HEK293T (cell line): ENCODE measurements around the gene SYT7.

ENCODE experiments used
- CTCF ChIA-PET: fragments of 350-600 bp; formaldehyde crosslinking; extraction: SDS; loops from one replicate; lab custom pipeline; 2021; ENCODE audit warnings: antibody characterized with exemption, inconsistent platforms; lab: Yijun Ruan, JAX
- POLR2A ChIA-PET: fragments of 350-600 bp; formaldehyde crosslinking; extraction: SDS; loops from one replicate; lab custom pipeline; 2020; ENCODE audit warnings: antibody characterized with exemption, inconsistent platforms; lab: Yijun Ruan, JAX
- DNase-seq: peaks from one replicate; pipeline ENCODE4 v3.0.0; 2012; ENCODE audit warnings: mixed read lengths; ENCODE audit errors: extremely low spot score
- ARNT ChIP-seq: fragments of 450-650 bp; IDR thresholded peaks from 2 replicates; pipeline ENCODE4 v1.6.1; 2017; ENCODE audit warnings: mild to moderate bottlenecking
- BHLHE40 ChIP-seq: fragments of 450-650 bp; IDR thresholded peaks from 2 replicates; pipeline ENCODE4 v1.6.1; 2016; ENCODE audit warnings: mild to moderate bottlenecking, moderate library complexity, borderline replicate concordance
- CTBP1 ChIP-seq: fragments of 450-650 bp; IDR thresholded peaks from 2 replicates; pipeline ENCODE4 v1.6.1; 2016; ENCODE audit warnings: borderline replicate concordance
- ELF4 ChIP-seq: fragments of 450-650 bp; IDR thresholded peaks from 2 replicates; pipeline ENCODE4 v1.6.1; 2017; ENCODE audit warnings: antibody characterized with exemption
- FOXA1 ChIP-seq: fragments of 450-650 bp; IDR thresholded peaks from 2 replicates; pipeline ENCODE4 v1.6.1; 2016; ENCODE audit warnings: mild to moderate bottlenecking
- FOXK2 ChIP-seq: fragments of 450-650 bp; IDR thresholded peaks from 2 replicates; pipeline ENCODE4 v1.6.1; 2016; ENCODE audit warnings: mild to moderate bottlenecking
- FOXM1 ChIP-seq: fragments of 450-650 bp; IDR thresholded peaks from 2 replicates; pipeline ENCODE4 v1.6.1; 2017; ENCODE audit warnings: mild to moderate bottlenecking, borderline replicate concordance
- HDGF ChIP-seq: fragments of 450-650 bp; IDR thresholded peaks from 2 replicates; pipeline ENCODE4 v1.6.1; 2017; ENCODE audit warnings: antibody characterized with exemption, borderline replicate concordance
- L3MBTL2 ChIP-seq: fragments of 450-650 bp; conservative IDR thresholded peaks from 2 replicates; pipeline ENCODE4 v1.6.1; 2016; ENCODE audit warnings: mild to moderate bottlenecking
- LEF1 ChIP-seq: fragments of 450-650 bp; IDR thresholded peaks from 2 replicates; pipeline ENCODE4 v1.6.1; 2017; ENCODE audit warnings: mild to moderate bottlenecking, borderline replicate concordance
- NFRKB ChIP-seq: fragments of 450-650 bp; IDR thresholded peaks from 2 replicates; pipeline ENCODE4 v1.6.1; 2016; ENCODE audit warnings: mild to moderate bottlenecking, moderate library complexity
- PKNOX1 ChIP-seq: fragments of 450-650 bp; IDR thresholded peaks from 2 replicates; pipeline ENCODE4 v1.6.1; 2016
- SP1 ChIP-seq: fragments of 450-650 bp; IDR thresholded peaks from 2 replicates; pipeline ENCODE4 v1.6.1; 2017
- SUZ12 ChIP-seq: fragments of 450-650 bp; IDR thresholded peaks from 2 replicates; pipeline ENCODE4 v1.6.1; 2016; ENCODE audit warnings: mild to moderate bottlenecking
- TARDBP ChIP-seq: fragments of 450-650 bp; IDR thresholded peaks from 2 replicates; pipeline ENCODE4 v1.6.1; 2016
- ZNF384 ChIP-seq: fragments of 450-650 bp; IDR thresholded peaks from 2 replicates; pipeline ENCODE4 v1.6.1; 2016

SYT7 gene

GRCh38 chr11:61513143-61513765 is 67.6 kb downstream of the SYT7 start:
- ChIA-PET CTCF (interaction anchor here (1.2 to 1.9 kb wide), 3 partner anchors 27 to 67 kb away, joined by 3 to 6 read pairs (median 3); no protein-coding TSS in a partner anchor), POLR2A (interaction anchor here (1.5 kb wide), 1 partner anchor 35 kb away, joined by 3 read pairs; no protein-coding TSS in a partner anchor)
- TF ChIP-seq NFRKB (no peak), ZNF384 (no peak), LEF1 (no peak), FOXA1 (no peak), FOXM1 (no peak), CTBP1 (no peak), HDGF (no peak), SP1 (no peak), BHLHE40 (no peak), SUZ12 (no peak), ARNT (no peak), ELF4 (no peak), L3MBTL2 (no peak), PKNOX1 (no peak), FOXK2 (no peak), TARDBP (no peak)
- DNase-seq: no peak

DNA sequence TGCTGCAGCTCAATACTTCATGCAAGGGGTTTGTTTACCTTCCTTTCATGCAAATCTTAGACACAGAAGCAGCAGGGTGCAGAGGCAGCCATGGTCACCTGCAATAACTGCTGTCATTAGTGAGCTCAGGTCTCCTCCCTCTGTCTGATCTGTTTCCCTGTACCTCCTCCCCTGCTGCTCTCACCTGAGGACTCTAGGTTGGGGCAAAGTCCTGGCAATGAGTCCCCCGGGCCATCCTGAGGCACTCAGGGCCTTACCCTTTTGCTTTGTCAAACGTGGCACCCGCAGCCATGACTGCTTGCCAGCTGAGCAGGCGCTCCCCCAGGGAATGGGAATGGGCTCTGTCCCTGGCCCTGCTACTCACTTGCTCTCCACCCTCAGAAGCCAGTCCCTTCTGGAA is 68.4 kb downstream of the SYT7 start:
- DNase-seq: no peak
- ChIA-PET POLR2A (no interaction called here), CTCF (interaction anchor here (0.6 to 1.4 kb wide), 3 partner anchors 26 to 66 kb away, joined by 3 read pairs; no protein-coding TSS in a partner anchor)
- no peak for TF ChIP-seq ARNT

DNA sequence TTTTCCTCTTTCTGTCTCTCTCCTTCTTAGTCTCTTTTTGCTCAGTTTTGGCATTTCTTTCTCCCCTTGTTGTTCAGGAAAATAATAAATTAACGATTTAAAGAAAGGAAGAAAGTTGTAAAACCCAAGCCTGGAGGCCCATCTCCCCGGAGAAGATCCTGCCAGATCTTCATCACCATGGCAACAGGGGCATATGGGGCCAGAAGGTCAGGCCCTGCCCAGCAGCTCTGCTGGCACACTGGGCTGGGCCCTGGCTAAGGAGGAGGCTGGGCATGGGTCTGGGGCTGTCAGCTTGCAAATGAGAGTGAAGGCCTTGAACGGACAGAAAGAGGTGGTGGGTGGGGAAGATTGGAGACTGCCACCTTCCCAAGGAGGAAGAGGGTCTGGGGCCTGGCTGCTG is 69.5 kb downstream of the SYT7 start:
- CTCF ChIA-PET: no interaction called here

DNA sequence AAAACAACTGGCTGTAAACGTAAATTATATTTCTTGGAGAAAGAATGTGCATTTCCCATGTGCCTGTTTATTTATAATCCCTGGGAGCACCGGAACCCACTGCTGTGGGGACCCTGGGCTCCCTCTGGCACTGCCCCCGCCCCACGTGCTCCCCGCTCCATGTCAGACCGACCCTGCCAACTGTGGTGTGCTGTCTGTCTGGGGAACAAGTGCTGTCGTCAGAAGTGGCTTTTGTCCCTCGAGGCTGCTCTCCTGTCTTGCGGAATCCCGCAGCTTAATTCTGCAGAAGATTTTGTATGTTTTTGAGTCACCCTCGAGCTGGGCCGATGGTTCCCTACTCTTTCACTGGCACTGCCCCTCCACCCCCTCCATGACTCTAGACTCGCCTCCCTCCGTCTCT is 69.9 kb downstream of the SYT7 start:
- ChIA-PET POLR2A (no interaction called here), CTCF (no interaction called here)
- no peak for DNase-seq
- TF ChIP-seq L3MBTL2 (no peak), ARNT (no peak), FOXA1 (no peak), HDGF (no peak), ZNF384 (no peak), SUZ12 (no peak), NFRKB (no peak), TARDBP (no peak), LEF1 (no peak), ELF4 (no peak), PKNOX1 (no peak), BHLHE40 (no peak)

More for the DNA sequence above, 69.5 kb downstream of the SYT7 start:
- DNase-seq: no peak
- POLR2A ChIA-PET: no interaction called here
- TF ChIP-seq ZNF384 (no peak), FOXA1 (no peak)

- TF ChIP-seq SP1 (no peak), TARDBP (no peak), NFRKB (no peak), FOXA1 (no peak)
- POLR2A ChIA-PET: no interaction called here
- no peak for DNase-seq
- CTCF ChIA-PET: interaction anchor here (1.0 kb wide), 1 partner anchor 28 kb away, joined by 3 read pairs; no protein-coding TSS in a partner anchor
Observed at GRCh38 chr11:61510166-61510919, 70.5 kb downstream of the SYT7 start.

DNA sequence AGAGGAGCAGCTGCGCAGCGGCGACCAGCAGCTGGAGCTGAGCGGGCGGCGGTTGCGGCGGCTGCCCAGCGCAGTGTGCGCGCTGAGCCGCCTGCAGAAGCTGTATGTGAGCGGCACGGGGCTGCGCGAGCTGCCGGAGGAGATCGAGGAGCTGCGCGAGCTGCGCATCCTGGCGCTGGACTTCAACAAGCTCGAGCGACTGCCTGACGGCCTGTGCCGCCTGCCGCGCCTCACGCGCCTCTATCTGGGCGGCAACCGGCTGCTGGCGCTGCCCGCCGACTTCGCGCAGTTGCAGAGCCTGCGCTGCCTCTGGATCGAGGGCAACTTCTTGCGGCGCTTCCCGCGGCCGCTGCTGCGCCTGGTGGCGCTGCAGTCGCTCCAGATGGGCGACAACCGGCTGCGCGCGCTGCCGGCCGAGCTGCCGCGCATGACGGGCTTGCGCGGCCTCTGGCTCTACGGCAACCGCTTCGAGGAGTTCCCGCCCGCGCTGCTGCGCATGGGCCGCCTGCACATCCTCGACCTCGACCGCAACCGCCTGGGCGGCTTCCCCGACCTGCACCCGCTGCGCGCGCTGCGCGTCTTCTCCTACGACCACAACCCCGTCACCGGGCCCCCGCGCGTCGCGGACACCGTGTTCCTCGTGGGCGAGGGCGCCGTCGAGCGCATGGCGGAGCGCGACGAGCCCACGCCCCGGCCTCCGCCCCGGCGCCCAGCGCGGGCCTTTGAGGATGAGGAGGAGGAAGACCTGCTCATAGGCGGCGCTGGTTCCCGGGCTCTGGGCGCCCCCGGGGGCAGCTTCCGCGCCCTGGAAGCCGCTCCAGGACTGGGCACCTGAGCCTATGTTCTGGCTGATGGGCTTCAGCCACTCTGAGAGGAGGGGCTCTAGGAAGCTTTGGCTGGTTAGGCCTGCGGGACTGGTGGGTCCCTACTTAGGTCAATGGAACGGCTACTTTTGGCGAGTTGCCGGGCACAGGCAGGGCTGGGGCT is 71.5 kb downstream of the SYT7 start:
- no peak for TF ChIP-seq FOXM1
- TF ChIP-seq BHLHE40: no peak
- peak; percentile 90 for TF ChIP-seq L3MBTL2
- TF ChIP-seq FOXA1: no peak
- no peak for TF ChIP-seq ELF4
- CTCF ChIA-PET: interaction anchor here (0.8 to 2.3 kb wide), 8 partner anchors 8 to 129 kb away, joined by 3 to 8 read pairs (median 4); no protein-coding TSS in a partner anchor
- POLR2A ChIA-PET: no interaction called here
- DNase-seq: peak; percentile 90
